ENCODE data around the gene ZNF496. TPM values are rescaled to one million over a fixed set of nuclear protein-coding genes. Genes with fewer than 3 reads are reported as not detected.

ZNF496 gene
- total RNA-seq, 1 experiment from 2014 or later: 37.6 TPM

GRCh38 chr1:247337250-247337746 lies 5.6 kb upstream of the ZNF496 start:
- H3K27me3 ChIP-seq (ENCODE audit: insufficient read depth, low read depth): no peaks in the 10 kb centered on the region
- no peak overlapping the region for H3K4me2 ChIP-seq
- ChIA-PET CTCF (interaction anchor here (0.7 kb wide), 1 partner anchor 155 kb away, joined by 11 read pairs; no protein-coding TSS in a partner anchor), POLR2A (ENCODE audit: unreplicated experiment) (interaction anchor here (0.5 to 0.8 kb wide), 2 partner anchors 285 to 725 kb away, joined by 3 to 15 read pairs; no protein-coding TSS in a partner anchor)
- H3F3A ChIP-seq (ENCODE audit: insufficient read depth, low read depth): no peaks in the 10 kb centered on the region
- H3K4me1 ChIP-seq (replicated peaks; ENCODE audit: insufficient read depth): 0 out of 2 replicates have a peak, but pooled peaks cover 4% of the 10 kb centered on the region
- H3K36me3 ChIP-seq (ENCODE audit: low read depth): no peaks in the 10 kb centered on the region
- intact Hi-C loops (cut with micrococcal nuclease; ENCODE audit: unreplicated experiment): no loop called here
- DNase-seq: no peak
- TF ChIP-seq, protein P1, sequence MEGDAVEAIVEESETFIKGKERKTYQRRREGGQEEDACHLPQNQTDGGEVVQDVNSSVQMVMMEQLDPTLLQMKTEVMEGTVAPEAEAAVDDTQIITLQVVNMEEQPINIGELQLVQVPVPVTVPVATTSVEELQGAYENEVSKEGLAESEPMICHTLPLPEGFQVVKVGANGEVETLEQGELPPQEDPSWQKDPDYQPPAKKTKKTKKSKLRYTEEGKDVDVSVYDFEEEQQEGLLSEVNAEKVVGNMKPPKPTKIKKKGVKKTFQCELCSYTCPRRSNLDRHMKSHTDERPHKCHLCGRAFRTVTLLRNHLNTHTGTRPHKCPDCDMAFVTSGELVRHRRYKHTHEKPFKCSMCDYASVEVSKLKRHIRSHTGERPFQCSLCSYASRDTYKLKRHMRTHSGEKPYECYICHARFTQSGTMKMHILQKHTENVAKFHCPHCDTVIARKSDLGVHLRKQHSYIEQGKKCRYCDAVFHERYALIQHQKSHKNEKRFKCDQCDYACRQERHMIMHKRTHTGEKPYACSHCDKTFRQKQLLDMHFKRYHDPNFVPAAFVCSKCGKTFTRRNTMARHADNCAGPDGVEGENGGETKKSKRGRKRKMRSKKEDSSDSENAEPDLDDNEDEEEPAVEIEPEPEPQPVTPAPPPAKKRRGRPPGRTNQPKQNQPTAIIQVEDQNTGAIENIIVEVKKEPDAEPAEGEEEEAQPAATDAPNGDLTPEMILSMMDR (conservative IDR thresholded peaks at IDR 0.05): no peak
- no peak for TF ChIP-seq EZH2 (IDR thresholded peaks at IDR 0.05; ENCODE audit: low read depth)
- peaks cover 26% of the 10 kb centered on the region for H3K79me2 ChIP-seq (ENCODE audit: low read depth)
- no peak overlapping the region for H3K27ac ChIP-seq
- H4K20me1 ChIP-seq (ENCODE audit: insufficient read depth): no peaks in the 10 kb centered on the region; the same call in none of the 2 replicates
- H3K4me3 ChIP-seq: no peak overlapping the region
- BruUV-seq (replicated peaks): no TSS peak
- H3K9me2 ChIP-seq (ENCODE audit: insufficient read depth): no peaks in the 10 kb centered on the region
- no peaks in the 10 kb centered on the region for H3K9me3 ChIP-seq (ENCODE audit: insufficient read depth, low read depth)
- no peak overlapping the region for H2AFZ ChIP-seq

GRCh38 chr1:247336390-247336789 lies 4.7 kb upstream of the ZNF496 start:
- no peak overlapping the region for H3K27ac ChIP-seq
- no peaks in the 10 kb centered on the region for H3K9me3 ChIP-seq (ENCODE audit: insufficient read depth, low read depth)
- H4K20me1 ChIP-seq (ENCODE audit: insufficient read depth): no peaks in the 10 kb centered on the region; the same call in none of the 2 replicates
- intact Hi-C loops (cut with micrococcal nuclease; ENCODE audit: unreplicated experiment): no loop called here
- H3K36me3 ChIP-seq (ENCODE audit: low read depth): no peaks in the 10 kb centered on the region
- H3K4me2 ChIP-seq: no peak overlapping the region
- DNase-seq: no peak
- BruUV-seq (replicated peaks): no TSS peak
- H2AFZ ChIP-seq: no peak overlapping the region
- H3K4me1 ChIP-seq (replicated peaks; ENCODE audit: insufficient read depth): 0 out of 2 replicates have a peak, but pooled peaks cover 4% of the 10 kb centered on the region
- POLR2A ChIA-PET (ENCODE audit: unreplicated experiment): interaction anchor here (0.8 kb wide), 1 partner anchor 724 kb away, joined by 15 read pairs; no protein-coding TSS in a partner anchor
- no peak overlapping the region for H3K4me3 ChIP-seq
- H3K27me3 ChIP-seq (ENCODE audit: insufficient read depth, low read depth): no peaks in the 10 kb centered on the region
- TF ChIP-seq, protein P1 (conservative IDR thresholded peaks at IDR 0.05): no peak
- TF ChIP-seq EZH2 (IDR thresholded peaks at IDR 0.05; ENCODE audit: low read depth): no peak
- no peaks in the 10 kb centered on the region for H3K9me2 ChIP-seq (ENCODE audit: insufficient read depth)
- H3K79me2 ChIP-seq (ENCODE audit: low read depth): peaks cover 26% of the 10 kb centered on the region
- H3F3A ChIP-seq (ENCODE audit: insufficient read depth, low read depth): no peaks in the 10 kb centered on the region
- CTCF ChIA-PET: interaction anchor here (0.7 kb wide), 1 partner anchor 154 kb away, joined by 11 read pairs; no protein-coding TSS in a partner anchor

DNA sequence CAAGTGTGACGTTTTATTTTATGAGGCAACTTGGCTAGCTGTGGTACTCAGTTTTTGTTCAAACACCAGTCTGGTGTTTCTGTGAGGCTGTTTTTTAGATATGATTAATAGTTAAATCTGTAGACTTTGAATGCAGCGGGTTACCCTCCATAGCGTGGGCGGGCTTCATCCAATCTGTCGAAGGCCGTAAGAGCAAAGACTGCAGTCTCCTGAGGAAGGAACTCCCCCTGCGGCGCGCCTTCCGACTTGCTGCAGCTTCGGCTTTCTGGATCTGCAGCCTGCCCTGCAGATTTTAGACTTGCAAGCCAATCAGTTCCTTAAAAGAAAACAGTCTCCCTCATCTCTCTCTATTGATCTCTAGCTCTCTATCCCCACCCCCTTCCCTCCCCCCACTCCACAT lies 4.2 kb upstream of the ZNF496 start:
- DNase-seq: no peak
- Histone ChIP-seq H3K9me3 (ENCODE audit: insufficient read depth, low read depth) (no peaks in the 10 kb centered on the region), H3F3A (ENCODE audit: insufficient read depth, low read depth) (no peaks in the 10 kb centered on the region), H3K4me3 (no peak overlapping the region), H2AFZ (no peak overlapping the region), H3K27ac (no peak overlapping the region), H3K27me3 (ENCODE audit: insufficient read depth, low read depth) (no peaks in the 10 kb centered on the region), H4K20me1 (ENCODE audit: insufficient read depth) (peaks cover under 1% of the 10 kb centered on the region), H3K79me2 (ENCODE audit: low read depth) (peaks cover 26% of the 10 kb centered on the region), H3K36me3 (ENCODE audit: low read depth) (no peaks in the 10 kb centered on the region), H3K9me2 (ENCODE audit: insufficient read depth) (no peaks in the 10 kb centered on the region), H3K4me1 (replicated peaks; ENCODE audit: insufficient read depth) (0 out of 2 replicates have a peak, but pooled peaks cover 4% of the 10 kb centered on the region), H3K4me2 (no peak overlapping the region)
- intact Hi-C loops (cut with micrococcal nuclease; ENCODE audit: unreplicated experiment): no loop called here
- ChIA-PET CTCF (no interaction called here), POLR2A (ENCODE audit: unreplicated experiment) (interaction anchor here (0.8 kb wide), 1 partner anchor 116 kb away, joined by 8 read pairs; no protein-coding TSS in a partner anchor)
- TF ChIP-seq, protein P1 (conservative IDR thresholded peaks at IDR 0.05): no peak
- no peak for TF ChIP-seq EZH2 (IDR thresholded peaks at IDR 0.05; ENCODE audit: low read depth)
- BruUV-seq (replicated peaks): no TSS peak
